Measurements from ENCODE around the gene GUK1.

The GUK1 gene

DNA sequence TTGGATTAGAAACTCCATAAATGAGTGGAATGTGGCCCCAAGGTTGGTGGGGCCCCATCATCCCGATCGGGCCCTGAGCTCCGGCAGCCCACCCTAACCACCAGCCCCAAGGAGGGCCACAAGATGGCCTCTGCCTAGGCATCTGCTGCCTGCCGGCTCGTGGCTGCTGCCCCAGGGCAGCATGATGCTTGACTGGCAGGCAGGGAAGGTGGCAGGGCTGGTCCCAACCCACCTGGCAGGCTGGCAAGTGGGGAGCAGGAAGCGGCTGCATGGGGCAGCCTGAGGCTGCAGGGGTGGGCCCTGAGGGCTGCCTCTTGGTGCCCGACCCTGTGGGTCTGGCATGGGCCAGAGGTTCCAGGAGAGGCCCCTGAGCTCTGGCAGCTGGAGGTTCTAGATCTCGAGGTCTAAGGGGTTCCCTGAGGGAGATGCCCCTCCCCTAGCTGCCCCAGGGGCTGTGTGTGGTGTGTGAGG is 8.9 kb downstream of the GUK1 start:
- Histone ChIP-seq H3K36me3 (peaks cover 29 to 66% (median 53%) of the 10 kb centered on the region in 11 experiments), H3K4me2 (peak overlapping the region; percentile 52 to 91 (median 75)), H3K4me1 (peaks cover 60 to 89% (median 76%) of the 10 kb centered on the region in 10 experiments), H3K27ac (peak overlapping the region in 10 of 11 experiments; percentile 17 to 72 (median 54); a peak in 16 of 22 replicates), H4K20me1 (peaks cover 58 to 97% (median 87%) of the 10 kb centered on the region in 11 experiments), H3K4me3 (peak overlapping the region in 2 of 10 experiments; percentile 16 to 31; a peak in 1 of 20 replicates), H3K27me3 (no peaks in the 10 kb centered on the region), H3K9me3 (replicated peaks in 1 of 11) (no peaks in the 10 kb centered on the region), H3K9ac (peak overlapping the region; percentile 32 to 70 (median 58); a peak in 20 of 22 replicates)
- no peak for TF ChIP-seq Cebpa-rat (IDR thresholded peaks at IDR 0.05)

DNA sequence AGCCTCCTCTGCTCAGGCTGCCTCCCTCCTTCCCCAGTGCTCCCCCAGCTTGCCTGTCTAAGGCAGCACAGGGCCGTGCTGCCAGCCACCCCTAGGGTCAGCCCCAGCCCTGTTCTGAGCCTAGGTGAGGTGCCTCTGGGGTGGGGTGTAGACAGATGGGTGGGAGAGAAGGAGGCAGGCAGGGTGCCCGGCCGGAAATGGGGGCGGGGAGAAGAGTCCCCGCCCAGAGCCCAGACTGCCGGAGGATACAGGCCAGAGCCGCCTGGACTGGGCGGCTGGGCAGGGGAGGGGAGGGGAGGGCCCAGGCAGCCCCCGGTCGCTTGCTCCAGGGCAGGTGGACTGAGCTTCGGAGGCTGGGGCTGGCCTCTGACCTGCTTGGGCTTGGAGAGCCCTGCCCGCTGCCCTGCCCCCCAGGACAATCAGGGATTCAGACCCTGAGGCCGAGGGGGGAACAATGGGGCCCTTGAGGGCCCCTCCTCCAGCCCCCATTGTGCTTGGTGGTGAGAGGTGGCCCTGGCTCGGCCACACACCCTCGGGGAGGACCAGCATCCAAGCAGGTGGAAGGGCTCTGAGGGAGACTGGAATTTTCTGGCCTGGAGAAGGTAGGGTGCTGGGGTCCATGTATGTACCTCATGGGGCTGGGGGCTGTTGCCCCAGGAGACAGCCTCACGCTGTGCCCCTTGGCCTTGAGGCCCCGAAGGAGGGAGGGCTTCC is 9.5 kb downstream of the GUK1 start, which contains the start of gene GJC2:
TSS of gene GJC2 (plus strand) at position 525 of the 714 bp plus-strand sequence. CDS start 7,829 bp downstream, outside the sequence.
- no peaks in the 10 kb centered on the region for H3K27me3 ChIP-seq
- peaks cover 29 to 63% (median 53%) of the 10 kb centered on the region in 11 experiments for H3K36me3 ChIP-seq
- peak within 1 kb of the TSS; percentile 32 to 70 (median 58); a peak in 21 of 22 replicates for H3K9ac ChIP-seq
- peak within 1 kb of the TSS in 10 of 11 experiments; percentile 21 to 72 (median 54); a peak in 17 of 22 replicates for H3K27ac ChIP-seq
- H3K4me3 ChIP-seq = peak within 1 kb of the TSS in 2 of 10 experiments; percentile 34 to 38; a peak in 2 of 20 replicates
- H4K20me1 ChIP-seq = peaks cover 52 to 97% (median 85%) of the 10 kb centered on the region in 11 experiments
- peak within 1 kb of the TSS; percentile 52 to 91 (median 75) for H3K4me2 ChIP-seq
- peaks cover 54 to 86% (median 74%) of the 10 kb centered on the region in 10 experiments for H3K4me1 ChIP-seq
- no peaks in the 10 kb centered on the region for H3K9me3 ChIP-seq (replicated peaks in 1 of 11)
- TF ChIP-seq Cebpa-rat (IDR thresholded peaks at IDR 0.05) = no peak

DNA sequence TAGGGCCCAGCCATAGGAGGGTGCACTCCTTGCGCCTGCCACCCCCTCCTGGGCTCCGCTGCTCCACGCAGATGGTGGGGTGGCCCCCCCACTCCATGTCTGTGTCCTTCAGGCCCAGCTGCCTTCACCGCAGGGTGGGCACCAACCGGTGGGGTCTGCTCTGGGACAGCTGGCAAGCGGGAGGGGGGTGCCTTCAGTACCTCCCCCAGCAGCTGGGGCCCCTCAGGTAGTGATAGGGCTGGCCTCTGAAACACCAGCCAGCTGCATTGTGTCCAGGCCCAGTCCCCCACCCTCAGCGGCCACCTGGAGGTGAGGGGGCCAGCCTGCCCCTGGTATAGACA is 10.0 kb downstream of the GUK1 start:
- H3K4me3 ChIP-seq = 0 out of 20 replicates have a peak overlapping the region, but pooled peaks of 1 of the 10 experiments have one; percentile 31
- peaks cover 52 to 86% (median 74%) of the 10 kb centered on the region in 10 experiments for H3K4me1 ChIP-seq
- H3K27me3 ChIP-seq = no peaks in the 10 kb centered on the region
- H4K20me1 ChIP-seq = peaks cover 47 to 97% (median 81%) of the 10 kb centered on the region in 11 experiments
- H3K4me2 ChIP-seq = peak overlapping the region in 5 of 11 experiments; percentile 61 to 91 (median 87); a peak in 7 of 22 replicates
- no peaks in the 10 kb centered on the region for H3K9me3 ChIP-seq (replicated peaks in 1 of 11)
- peak overlapping the region in 10 of 11 experiments; percentile 20 to 70 (median 54); a peak in 12 of 22 replicates for H3K9ac ChIP-seq
- peaks cover 29 to 58% (median 50%) of the 10 kb centered on the region in 11 experiments for H3K36me3 ChIP-seq
- peak overlapping the region in 6 of 11 experiments; percentile 30 to 72 (median 59); a peak in 8 of 22 replicates for H3K27ac ChIP-seq
- TF ChIP-seq Cebpa-rat (IDR thresholded peaks at IDR 0.05) = no peak

DNA sequence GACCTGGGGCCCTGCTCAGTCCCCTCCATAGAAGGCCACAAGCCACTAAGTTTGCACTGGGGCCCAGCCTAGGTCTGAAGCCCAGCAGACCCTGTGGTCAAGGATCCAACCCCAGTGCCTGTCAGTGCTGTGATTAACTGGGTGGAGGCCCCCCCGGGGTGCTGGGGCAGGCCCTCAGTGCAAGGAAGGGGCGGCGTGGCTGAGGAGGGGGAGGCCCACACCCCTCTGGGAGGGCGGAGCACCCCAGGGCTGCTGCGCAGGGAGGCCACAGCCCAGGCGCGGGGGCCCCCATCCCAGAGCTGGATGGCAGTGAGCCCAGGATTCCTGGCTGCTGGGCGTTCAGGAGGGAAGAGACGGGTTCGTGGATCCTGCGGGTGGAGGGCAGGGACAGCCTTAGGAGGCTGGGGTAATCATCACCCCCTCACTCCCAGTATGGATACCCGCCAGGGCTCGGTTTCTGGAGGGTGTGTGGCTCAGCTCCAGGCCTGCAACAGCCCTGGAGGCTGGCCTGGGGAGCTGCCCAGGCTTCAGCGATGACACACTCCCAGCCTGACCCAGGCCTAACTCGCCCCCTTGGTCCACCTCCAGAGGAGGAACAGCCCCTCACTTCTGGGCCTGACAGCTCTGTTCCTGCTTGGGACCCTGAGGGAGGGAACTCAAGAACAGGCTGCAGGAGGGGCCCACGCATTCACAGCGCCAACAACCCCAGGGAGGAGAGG is 10.5 kb downstream of the GUK1 start:
- H4K20me1 ChIP-seq = peaks cover 42 to 97% (median 81%) of the 10 kb centered on the region in 11 experiments
- peak overlapping the region in 5 of 11 experiments; percentile 54 to 72 (median 61); a peak in 6 of 22 replicates for H3K27ac ChIP-seq
- peak overlapping the region in 8 of 11 experiments; percentile 34 to 70 (median 54); a peak in 12 of 22 replicates for H3K9ac ChIP-seq
- TF ChIP-seq Cebpa-rat (IDR thresholded peaks at IDR 0.05) = no peak
- peak overlapping the region in 2 of 11 experiments; percentile 68 to 87; a peak in 4 of 22 replicates for H3K4me2 ChIP-seq
- H3K27me3 ChIP-seq = no peaks in the 10 kb centered on the region
- H3K36me3 ChIP-seq = peaks cover 26 to 53% (median 45%) of the 10 kb centered on the region in 11 experiments
- peaks cover 56 to 86% (median 74%) of the 10 kb centered on the region in 10 experiments for H3K4me1 ChIP-seq
- no peaks in the 10 kb centered on the region for H3K9me3 ChIP-seq (replicated peaks in 1 of 11)
- H3K4me3 ChIP-seq = no peak overlapping the region

DNA sequence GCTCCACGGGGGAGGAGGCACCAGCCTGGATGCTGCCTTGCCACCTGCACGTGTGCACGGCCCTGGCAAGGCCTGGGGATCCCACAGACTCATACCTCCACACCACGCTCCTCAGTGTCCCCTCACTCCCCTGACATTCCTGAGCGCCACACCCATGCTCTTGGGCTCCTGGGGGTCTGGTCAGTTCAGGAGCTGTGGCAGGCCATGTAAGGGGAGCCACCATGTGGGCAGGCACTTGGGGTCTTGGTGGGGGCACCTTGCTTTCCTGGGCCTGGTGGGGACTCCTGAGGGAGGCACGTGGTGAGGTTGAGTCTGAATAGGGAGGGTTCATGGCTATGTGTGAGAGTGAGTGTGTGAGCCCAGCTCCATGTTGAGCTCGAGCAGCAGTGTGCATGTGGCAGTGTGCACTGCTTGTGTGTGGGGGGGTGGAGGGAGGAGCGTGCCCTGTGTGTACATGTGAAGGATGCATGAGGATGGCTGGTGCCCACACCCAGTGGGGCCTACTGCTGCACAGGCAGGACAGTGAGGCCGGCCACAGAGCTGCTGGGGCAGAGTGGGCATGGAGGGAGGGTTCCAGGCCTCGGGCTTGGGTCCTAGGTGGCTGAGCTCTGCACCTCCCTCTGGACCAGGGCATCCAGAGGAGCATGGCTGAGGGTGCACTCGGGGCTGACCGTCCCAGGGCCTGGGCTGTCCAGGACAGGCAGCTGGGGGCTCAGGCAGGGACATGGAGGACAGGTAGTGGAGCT is 11.3 kb downstream of the GUK1 start:
- Histone ChIP-seq H3K27ac (peak overlapping the region in 1 of 11 experiments; percentile 22; a peak in 1 of 22 replicates), H3K4me1 (peaks cover 54 to 87% (median 77%) of the 10 kb centered on the region in 10 experiments), H3K4me3 (no peak overlapping the region), H3K36me3 (peaks cover 19 to 46% (median 37%) of the 10 kb centered on the region in 11 experiments; a peak in 21 of 22 replicates), H3K27me3 (no peaks in the 10 kb centered on the region), H3K9me3 (replicated peaks in 1 of 11) (no peaks in the 10 kb centered on the region), H4K20me1 (peaks cover 34 to 97% (median 74%) of the 10 kb centered on the region in 11 experiments), H3K4me2 (no peak overlapping the region; a peak in 1 of 22 replicates), H3K9ac (peak overlapping the region in 8 of 11 experiments; percentile 1 to 68 (median 32); a peak in 8 of 22 replicates)
- TF ChIP-seq Cebpa-rat (IDR thresholded peaks at IDR 0.05) = no peak

DNA sequence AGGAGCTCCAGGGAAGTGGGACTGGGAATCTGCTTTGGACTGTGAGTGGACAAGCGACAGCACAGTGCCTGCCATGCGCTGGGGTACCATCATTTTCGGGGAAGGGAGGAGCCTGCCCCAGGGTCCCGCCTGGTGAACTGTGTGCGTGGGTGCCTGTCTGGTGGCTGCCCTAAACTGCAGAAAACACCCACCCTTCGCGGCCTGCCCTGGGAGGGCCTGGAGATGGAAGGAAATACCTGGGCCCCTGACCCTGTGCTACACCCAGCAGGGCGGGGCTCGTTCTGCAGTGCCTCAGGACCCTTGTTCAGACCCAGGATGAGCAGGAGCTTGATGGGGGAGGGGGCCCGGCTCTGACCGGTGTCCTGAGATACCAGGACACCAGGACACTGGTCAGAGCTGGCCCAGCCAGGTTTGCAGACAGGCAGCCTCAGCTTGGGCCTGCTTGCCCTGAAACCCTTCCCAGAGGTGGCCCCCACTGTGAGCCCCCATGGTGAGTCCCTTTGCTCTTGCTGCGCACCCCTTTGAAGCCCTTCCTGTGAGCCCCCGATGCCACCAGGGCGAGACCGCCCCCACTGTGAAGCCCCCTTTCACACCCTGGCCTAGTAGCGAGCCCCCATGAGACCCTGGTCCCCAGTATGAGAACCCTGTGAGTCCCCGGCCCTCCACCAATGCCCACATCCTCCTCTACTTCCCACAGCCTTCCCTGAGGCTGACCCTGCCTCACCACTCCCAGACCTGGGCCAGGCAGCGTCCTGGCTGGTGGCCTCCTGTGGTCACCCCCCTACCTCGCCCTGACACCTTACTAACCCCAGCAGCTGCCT is 12.2 kb downstream of the GUK1 start:
- peak overlapping the region in 3 of 11 experiments; percentile 10 to 32 (median 26); a peak in 4 of 22 replicates for H3K27ac ChIP-seq
- TF ChIP-seq Cebpa-rat (IDR thresholded peaks at IDR 0.05) = no peak

DNA sequence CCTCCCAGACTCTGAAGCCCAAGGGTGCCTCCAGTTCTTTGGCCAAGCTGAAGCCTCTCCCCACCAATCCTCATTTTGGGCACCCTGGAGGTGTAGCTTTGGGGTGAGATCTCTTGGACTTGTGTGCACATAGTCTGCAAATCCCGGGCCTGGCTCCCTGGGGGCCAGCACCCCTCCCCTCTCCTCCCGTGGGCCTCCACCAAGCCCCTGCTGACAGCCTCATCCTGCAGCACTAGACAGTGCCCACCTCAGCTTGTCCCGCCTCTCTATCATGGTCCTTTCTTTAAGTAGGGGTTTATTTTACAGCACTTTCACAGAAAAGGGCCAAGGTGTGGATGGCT is 12.8 kb downstream of the GUK1 start:
- Histone ChIP-seq H4K20me1 (peaks cover 19 to 91% (median 59%) of the 10 kb centered on the region in 11 experiments; a peak in 20 of 22 replicates), H3K4me1 (peaks cover 50 to 86% (median 73%) of the 10 kb centered on the region in 10 experiments), H3K4me2 (peak overlapping the region in 5 of 11 experiments; percentile 19 to 38 (median 28); a peak in 7 of 22 replicates), H3K36me3 (peaks cover 3 to 30% (median 22%) of the 10 kb centered on the region in 11 experiments; a peak in 20 of 22 replicates), H3K9ac (peak overlapping the region in 3 of 11 experiments; percentile 17 to 44 (median 24); a peak in 2 of 22 replicates), H3K9me3 (replicated peaks in 1 of 11) (no peaks in the 10 kb centered on the region), H3K4me3 (no peak overlapping the region), H3K27me3 (no peaks in the 10 kb centered on the region), H3K27ac (peak overlapping the region in 3 of 11 experiments; percentile 10 to 32 (median 26); a peak in 3 of 22 replicates)
- TF ChIP-seq Cebpa-rat (IDR thresholded peaks at IDR 0.05) = no peak

More for the DNA sequence above, 12.2 kb downstream of the GUK1 start:
- H3K36me3 ChIP-seq = peaks cover 9 to 36% (median 28%) of the 10 kb centered on the region in 11 experiments; a peak in 21 of 22 replicates
- H4K20me1 ChIP-seq = peaks cover 25 to 97% (median 65%) of the 10 kb centered on the region in 11 experiments; a peak in 20 of 22 replicates
- peak overlapping the region in 8 of 11 experiments; percentile 2 to 44 (median 28); a peak in 5 of 22 replicates for H3K9ac ChIP-seq
- no peak overlapping the region for H3K4me3 ChIP-seq
- H3K27me3 ChIP-seq = no peaks in the 10 kb centered on the region
- peaks cover 54 to 87% (median 77%) of the 10 kb centered on the region in 10 experiments for H3K4me1 ChIP-seq
- peak overlapping the region in 7 of 11 experiments; percentile 19 to 38 (median 24); a peak in 9 of 22 replicates for H3K4me2 ChIP-seq
- H3K9me3 ChIP-seq (replicated peaks in 1 of 11) = no peaks in the 10 kb centered on the region
